Adrenal gland (tissue), 5 donors: ENCODE data around the gene OR5K2.

Source experiments
- CTCF ChIP-seq, 6 experiments: fragments of 450-650 bp in 4 of 6; fragments of 200-600 bp in 2 of 6; sonication (generic) in 1 of 6; IDR thresholded peaks; 1 replicate in 5 of 6; 2 replicates in 1 of 6; pipeline versions ENCODE4 v1.5.1 to v1.8.0; 2016 to 2021; ENCODE audit warnings: antibody characterized with exemption in 6 of 6, mild to moderate bottlenecking in 2 of 6, moderate library complexity in 1 of 6
- POLR2A ChIP-seq, 2 donors: fragments of 450-650 bp; IDR thresholded peaks; one replicate each; pipeline ENCODE4 v1.6.1; 2017; ENCODE audit warnings: antibody characterized with exemption in 2 of 2, mild to moderate bottlenecking in 2 of 2, moderate library complexity in 1 of 2
- donor health status: DM: no; HTN: no; CAD: no.

- no peak for TF ChIP-seq POLR2A (IDR thresholded peaks at IDR 0.05)
- no peak for TF ChIP-seq CTCF (IDR thresholded peaks at IDR 0.05)
Observed at GRCh38 chr3:98519351-98519750, 21.9 kb downstream of the OR5K2 start.
